Loucy (cell line): ENCODE results near the gene BFSP1.

Source experiments
- CTCF ChIP-seq: fragments of 200-600 bp; sonication (generic); conservative IDR thresholded peaks from 2 replicates; pipeline ENCODE4 v1.5.1; 2014; ENCODE audit warnings: mild to moderate bottlenecking, antibody characterized with exemption, low read length
- EZH2phosphoT487 ChIP-seq: fragments of 200-600 bp; IDR thresholded peaks from 2 replicates; pipeline ENCODE4 v1.6.1; 2018; ENCODE audit warnings: antibody characterized with exemption, mild to moderate bottlenecking, moderate library complexity, borderline replicate concordance

- no peak for TF ChIP-seq CTCF
- no peak for TF ChIP-seq EZH2phosphoT487
These were observed 42.1 kb downstream of the BFSP1 start for GRCh38 chr20:17488916-17489600.
